ENCODE results near the gene TK2.

- no peak for TF ChIP-seq MYC (IDR thresholded peaks at IDR 0.05; ENCODE audit: borderline replicate concordance, low read length)
- TF ChIP-seq CTCF (IDR thresholded peaks at IDR 0.05), result no peak
- TF ChIP-seq ELK1 (IDR thresholded peaks at IDR 0.05; ENCODE audit: low read depth, low read length), result no peak
- no peak for TF ChIP-seq RARB (CRISPR knock-in tag; IDR thresholded peaks at IDR 0.05)
- TF ChIP-seq JUNB (IDR thresholded peaks at IDR 0.05), result no peak
- TF ChIP-seq RNF2 (IDR thresholded peaks at IDR 0.05; ENCODE audit: borderline replicate concordance, low read depth), result no peak
- no peak for TF ChIP-seq HOXA7 (CRISPR knock-in tag; IDR thresholded peaks at IDR 0.05)
- no peak for TF ChIP-seq PBX3 (IDR thresholded peaks at IDR 0.05)
Measured at GRCh38 chr16:66481081-66481942, 68.6 kb downstream of the TK2 start.
